ENCODE results near the gene GNG12.
A peak's percentile ranks its signal among the peaks of the same experiment; 100 is the strongest.

The GNG12 gene

DNA sequence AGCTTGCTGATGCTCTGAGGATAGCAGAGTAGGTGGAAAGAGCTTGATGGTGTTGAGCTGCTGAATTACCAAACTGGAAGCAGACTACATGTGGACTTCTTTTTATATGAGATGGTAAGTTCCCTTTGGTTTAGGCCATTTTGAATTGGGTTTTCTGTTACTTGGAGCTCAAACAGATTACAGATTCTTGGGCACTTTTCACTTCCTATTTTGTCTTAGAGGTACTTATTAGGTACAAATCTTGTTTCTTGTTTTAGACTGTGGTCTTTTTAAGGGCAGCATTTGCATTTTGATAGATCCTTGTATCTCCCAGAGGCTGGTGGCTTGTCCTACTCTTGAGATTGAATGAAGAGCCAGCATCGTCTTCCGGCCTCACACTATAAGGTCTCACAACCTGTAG, 78.1 kb downstream of the GNG12 start:
- TF ChIP-seq TAF1 (IDR thresholded peaks at IDR 0.05; ENCODE audit: low read depth, low read length) (no peak), SPI1 (IDR thresholded peaks at IDR 0.05; ENCODE audit: low read depth, low read length) (peak; percentile 83)
- FAIRE-seq (no peak), DNase-seq (ENCODE audit: insufficient read length, low spot score) (no peak)

GRCh38 chr1:67754526-67754920, 78.7 kb downstream of the GNG12 start:
- no peak for DNase-seq (ENCODE audit: insufficient read length, low spot score)
- FAIRE-seq = peak; percentile 26
- TF ChIP-seq POLR2A (IDR thresholded peaks at IDR 0.05; ENCODE audit: low read depth, low read length) (no peak), POU2F2 (IDR thresholded peaks at IDR 0.05; ENCODE audit: low read depth, low read length) (no peak), TAF1 (IDR thresholded peaks at IDR 0.05; ENCODE audit: low read depth, low read length) (no peak), POLR2AphosphoS5 (IDR thresholded peaks at IDR 0.05; ENCODE audit: low read depth, low read length) (no peak), PAX5 (IDR thresholded peaks at IDR 0.05; ENCODE audit: insufficient read depth, low read length, severe bottlenecking) (no peak), SPI1 (IDR thresholded peaks at IDR 0.05; ENCODE audit: low read depth, low read length) (no peak)

GRCh38 chr1:67753776-67754525, 79.3 kb downstream of the GNG12 start:
- DNase-seq (ENCODE audit: insufficient read length, low spot score) = no peak

GRCh38 chr1:67752306-67752705, 81.0 kb downstream of the GNG12 start:
- no peak for FAIRE-seq

More at GRCh38 chr1:67753776-67754525, 79.3 kb downstream of the GNG12 start:
- no peak for TF ChIP-seq PAX5 (IDR thresholded peaks at IDR 0.05; ENCODE audit: insufficient read depth, low read length, severe bottlenecking)
- no peak for TF ChIP-seq TAF1 (IDR thresholded peaks at IDR 0.05; ENCODE audit: low read depth, low read length)
- no peak for TF ChIP-seq POU2F2 (IDR thresholded peaks at IDR 0.05; ENCODE audit: low read depth, low read length)
- no peak for TF ChIP-seq POLR2A (IDR thresholded peaks at IDR 0.05; ENCODE audit: low read depth, low read length)
- TF ChIP-seq SPI1 (IDR thresholded peaks at IDR 0.05; ENCODE audit: low read depth, low read length) = no peak
- no peak for FAIRE-seq

DNA sequence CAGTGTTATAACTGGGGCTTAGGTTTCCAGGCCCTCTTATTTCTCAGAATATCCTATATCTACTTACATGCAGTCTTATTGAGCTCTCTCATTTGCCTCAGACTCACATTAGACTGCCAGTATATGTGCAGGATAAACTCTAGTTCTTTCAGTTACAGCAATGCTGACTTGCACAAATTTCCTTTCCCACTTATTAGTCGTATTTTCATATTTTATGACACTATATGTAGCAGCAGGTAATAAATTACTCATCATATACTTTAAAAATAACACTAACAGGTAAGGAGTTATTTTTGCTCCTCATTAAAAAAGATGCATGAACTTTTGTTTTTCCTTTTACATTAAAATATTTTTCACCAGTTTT, 82.6 kb downstream of the GNG12 start:
- FAIRE-seq (no peak), DNase-seq (ENCODE audit: insufficient read length, low spot score) (no peak)
- TF ChIP-seq TAF1 (IDR thresholded peaks at IDR 0.05; ENCODE audit: low read depth, low read length) (no peak), SPI1 (IDR thresholded peaks at IDR 0.05; ENCODE audit: low read depth, low read length) (no peak), POU2F2 (IDR thresholded peaks at IDR 0.05; ENCODE audit: low read depth, low read length) (no peak), POLR2A (IDR thresholded peaks at IDR 0.05; ENCODE audit: low read depth, low read length) (no peak), POLR2AphosphoS5 (IDR thresholded peaks at IDR 0.05; ENCODE audit: low read depth, low read length) (no peak), PAX5 (IDR thresholded peaks at IDR 0.05; ENCODE audit: insufficient read depth, low read length, severe bottlenecking) (no peak)

More at GRCh38 chr1:67752306-67752705, 81.0 kb downstream of the GNG12 start:
- DNase-seq (ENCODE audit: insufficient read length, low spot score) = no peak
- TF ChIP-seq POLR2A (IDR thresholded peaks at IDR 0.05; ENCODE audit: low read depth, low read length) (no peak), POU2F2 (IDR thresholded peaks at IDR 0.05; ENCODE audit: low read depth, low read length) (no peak), TAF1 (IDR thresholded peaks at IDR 0.05; ENCODE audit: low read depth, low read length) (no peak), PAX5 (IDR thresholded peaks at IDR 0.05; ENCODE audit: insufficient read depth, low read length, severe bottlenecking) (no peak)

DNA sequence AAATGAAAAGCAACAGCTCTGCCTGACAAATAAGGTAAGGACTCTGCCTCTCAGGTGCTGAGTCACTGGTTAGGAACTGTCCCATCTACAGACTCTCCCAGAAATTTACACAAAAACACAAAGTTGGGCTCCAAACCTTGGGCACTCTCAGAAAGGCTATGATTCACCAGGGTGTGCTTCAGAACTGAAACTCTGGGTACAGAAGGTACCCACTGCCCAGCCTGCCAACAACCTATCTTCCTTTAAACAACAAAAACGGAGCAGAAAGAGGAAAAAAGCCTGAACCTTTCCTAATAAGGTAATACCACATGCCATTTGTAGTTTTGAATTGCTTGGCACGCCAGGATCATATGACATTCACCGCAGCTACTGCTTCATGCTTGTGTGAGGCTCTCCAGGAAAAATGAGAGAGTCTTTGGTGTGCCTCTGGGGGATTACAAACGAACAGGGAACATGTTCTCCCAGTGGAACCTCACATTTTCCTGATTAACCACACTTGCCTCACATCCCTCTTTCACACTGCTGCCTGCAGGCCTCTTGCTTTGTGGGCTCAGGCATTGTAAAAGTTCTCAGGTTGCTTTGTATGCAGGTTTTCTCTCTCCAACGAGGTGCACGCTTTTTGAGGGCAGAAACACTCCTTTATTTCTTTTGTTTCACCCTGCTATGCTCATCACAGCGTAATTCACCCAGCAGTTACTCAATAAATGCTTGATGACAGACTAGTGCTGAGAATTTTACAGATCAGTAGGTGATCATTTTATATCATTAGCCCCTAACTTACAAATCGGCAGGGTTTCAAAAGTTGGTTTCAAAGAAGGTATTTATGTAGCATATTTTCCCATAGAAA, 83.2 kb downstream of the GNG12 start:
- TF ChIP-seq SPI1 (IDR thresholded peaks at IDR 0.05; ENCODE audit: low read depth, low read length) = no peak
- no peak for TF ChIP-seq POLR2A (IDR thresholded peaks at IDR 0.05; ENCODE audit: low read depth, low read length)
- no peak for TF ChIP-seq POU2F2 (IDR thresholded peaks at IDR 0.05; ENCODE audit: low read depth, low read length)
- TF ChIP-seq PAX5 (IDR thresholded peaks at IDR 0.05; ENCODE audit: insufficient read depth, low read length, severe bottlenecking) = no peak
- no peak for TF ChIP-seq POLR2AphosphoS5 (IDR thresholded peaks at IDR 0.05; ENCODE audit: low read depth, low read length)
- TF ChIP-seq TAF1 (IDR thresholded peaks at IDR 0.05; ENCODE audit: low read depth, low read length) = no peak
- DNase-seq (ENCODE audit: insufficient read length, low spot score) (no peak), FAIRE-seq (no peak)

GRCh38 chr1:67749263-67749843, 83.9 kb downstream of the GNG12 start:
- no peak for TF ChIP-seq TAF1 (IDR thresholded peaks at IDR 0.05; ENCODE audit: low read depth, low read length)
- no peak for TF ChIP-seq SPI1 (IDR thresholded peaks at IDR 0.05; ENCODE audit: low read depth, low read length)
- TF ChIP-seq POLR2A (IDR thresholded peaks at IDR 0.05; ENCODE audit: low read depth, low read length) = no peak
- no peak for TF ChIP-seq POU2F2 (IDR thresholded peaks at IDR 0.05; ENCODE audit: low read depth, low read length)
- no peak for TF ChIP-seq POLR2AphosphoS5 (IDR thresholded peaks at IDR 0.05; ENCODE audit: low read depth, low read length)
- TF ChIP-seq PAX5 (IDR thresholded peaks at IDR 0.05; ENCODE audit: insufficient read depth, low read length, severe bottlenecking) = no peak
- no peak for FAIRE-seq
- DNase-seq (ENCODE audit: insufficient read length, low spot score) = no peak

DNA sequence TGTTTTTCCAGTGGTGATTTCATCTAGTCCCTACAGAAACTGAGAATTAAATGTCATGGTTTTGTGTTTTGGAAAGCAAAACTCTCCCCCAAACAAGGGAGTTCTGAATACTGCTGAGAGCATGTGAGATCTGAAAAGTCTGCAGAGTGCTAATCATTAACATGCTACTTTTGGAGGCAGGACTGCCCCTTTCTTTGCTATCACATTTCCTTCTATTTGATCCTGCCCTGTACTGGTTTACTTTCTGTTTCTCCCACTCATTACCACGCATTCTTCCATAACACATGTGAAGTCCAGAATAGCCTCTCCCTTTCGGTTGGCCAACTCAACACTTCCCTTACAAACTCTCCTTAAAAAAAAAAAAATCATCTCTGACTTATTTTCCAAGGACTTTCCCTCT, 84.6 kb downstream of the GNG12 start:
- TF ChIP-seq POU2F2 (IDR thresholded peaks at IDR 0.05; ENCODE audit: low read depth, low read length) (no peak), POLR2A (IDR thresholded peaks at IDR 0.05; ENCODE audit: low read depth, low read length) (no peak), PAX5 (IDR thresholded peaks at IDR 0.05; ENCODE audit: insufficient read depth, low read length, severe bottlenecking) (no peak), POLR2AphosphoS5 (IDR thresholded peaks at IDR 0.05; ENCODE audit: low read depth, low read length) (no peak), SPI1 (IDR thresholded peaks at IDR 0.05; ENCODE audit: low read depth, low read length) (no peak), TAF1 (IDR thresholded peaks at IDR 0.05; ENCODE audit: low read depth, low read length) (no peak)
- no peak for FAIRE-seq
- no peak for DNase-seq (ENCODE audit: insufficient read length, low spot score)

Measured in GM12891 (cell line).